COR-L47 (cell line): ENCODE results near the gene ABCC11.
"Not testable (repeated sequence)": the region's sequence is repeated elsewhere in the genome, so short reads cannot be mapped to it uniquely, and the experiment has no call there.

ENCODE experiments used
- DNase-seq: peaks from one replicate; lab custom pipeline; 2025; lab: John Stamatoyannopoulos, UW

ABCC11 gene

GRCh38 chr16:48201515-48202201 lies 45.7 kb downstream of the ABCC11 start:
- DNase-seq, result no peak

DNA sequence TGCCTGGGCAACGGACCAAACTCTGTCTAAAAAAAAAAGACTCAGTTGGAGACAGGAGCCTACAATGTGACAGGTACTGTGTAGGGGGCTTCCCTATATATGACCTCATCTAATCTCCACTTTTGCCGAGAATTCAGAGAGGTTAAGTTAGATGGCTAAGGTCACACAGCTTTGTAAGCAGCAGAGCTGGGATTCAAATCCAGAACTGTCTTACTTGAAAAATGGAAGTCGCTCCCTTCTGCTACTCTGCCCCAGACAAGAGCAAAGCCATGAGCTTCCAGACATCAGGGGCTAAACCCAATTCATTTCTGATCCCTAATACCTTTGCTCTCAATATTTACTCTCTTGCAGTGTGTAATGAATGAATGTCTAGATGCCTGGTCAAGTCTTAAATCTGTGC lies 50.0 kb downstream of the ABCC11 start:
- no peak for DNase-seq

- DNase-seq, result peak; percentile 76
Measured at GRCh38 chr16:48194828-48195556, 52.3 kb downstream of the ABCC11 start.

DNA sequence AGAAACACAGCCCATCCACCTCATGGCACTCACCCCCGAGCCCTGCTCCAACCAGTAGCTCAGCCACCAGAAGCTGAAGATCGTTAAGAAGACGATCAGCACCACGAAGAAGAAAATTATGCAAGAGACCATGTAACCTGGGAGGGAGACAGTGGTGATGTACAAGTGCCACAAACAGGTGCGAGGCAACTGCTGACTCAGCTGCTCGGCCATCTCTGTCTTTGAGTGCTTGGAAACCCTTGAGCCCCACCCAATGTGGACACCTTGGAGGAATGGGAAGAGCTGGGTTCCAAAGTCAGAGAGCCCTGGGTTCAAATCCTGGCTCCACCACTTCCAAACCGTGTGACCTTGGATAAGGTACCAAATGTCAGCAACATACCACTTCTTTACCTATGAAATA lies 53.5 kb downstream of the ABCC11 start:
- DNase-seq, result no peak

GRCh38 chr16:48188449-48189102 lies 58.8 kb downstream of the ABCC11 start:
- DNase-seq, result no peak

DNA sequence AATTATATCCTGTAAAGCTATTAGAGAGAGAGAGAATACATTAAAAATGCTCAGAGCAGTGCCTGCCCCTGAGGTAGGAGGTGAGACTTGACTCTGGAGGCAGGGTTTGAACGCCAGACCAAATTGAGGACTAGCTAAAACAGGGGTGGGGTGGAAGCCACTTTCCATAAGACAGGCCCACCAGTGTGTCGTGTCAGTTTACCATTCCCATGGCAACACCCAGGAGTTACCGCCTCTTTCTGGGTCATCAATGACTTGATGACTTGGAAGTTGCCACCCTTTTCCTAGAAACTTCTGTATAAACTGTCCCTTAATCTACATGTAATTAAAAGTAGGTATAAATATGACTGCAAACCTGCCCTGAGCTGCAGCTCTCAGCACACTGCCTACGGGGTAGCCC lies 59.6 kb downstream of the ABCC11 start:
- no peak for DNase-seq

GRCh38 chr16:48184681-48185080 lies 62.7 kb downstream of the ABCC11 start:
- no peak for DNase-seq

DNA sequence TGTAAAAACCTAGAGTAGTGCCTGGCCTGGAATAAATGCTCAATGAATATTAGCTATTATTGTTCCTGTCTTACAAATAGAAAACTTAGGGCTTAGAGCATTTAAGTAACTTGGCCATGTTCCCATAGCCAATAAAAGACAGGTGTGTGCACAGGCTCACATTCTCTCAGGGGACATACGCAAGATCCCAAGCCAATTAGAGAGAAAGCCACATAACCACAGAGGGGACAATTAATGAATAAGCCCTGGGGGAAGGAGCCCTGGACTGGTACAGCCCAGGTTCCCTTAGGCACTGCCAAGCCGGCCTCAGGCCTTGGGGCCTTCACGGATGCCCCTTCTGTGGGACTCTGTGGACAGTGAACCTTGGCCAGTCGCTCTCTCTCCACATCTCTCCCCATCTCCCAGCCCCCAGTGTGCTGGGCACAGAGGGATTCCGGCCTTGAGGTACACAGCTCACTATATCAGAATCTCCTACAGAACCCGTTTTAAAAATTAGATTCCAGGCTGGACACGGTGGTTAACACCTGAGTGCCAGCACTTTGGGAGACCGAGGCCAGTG lies 64.3 kb downstream of the ABCC11 start:
- no peak for DNase-seq

DNA sequence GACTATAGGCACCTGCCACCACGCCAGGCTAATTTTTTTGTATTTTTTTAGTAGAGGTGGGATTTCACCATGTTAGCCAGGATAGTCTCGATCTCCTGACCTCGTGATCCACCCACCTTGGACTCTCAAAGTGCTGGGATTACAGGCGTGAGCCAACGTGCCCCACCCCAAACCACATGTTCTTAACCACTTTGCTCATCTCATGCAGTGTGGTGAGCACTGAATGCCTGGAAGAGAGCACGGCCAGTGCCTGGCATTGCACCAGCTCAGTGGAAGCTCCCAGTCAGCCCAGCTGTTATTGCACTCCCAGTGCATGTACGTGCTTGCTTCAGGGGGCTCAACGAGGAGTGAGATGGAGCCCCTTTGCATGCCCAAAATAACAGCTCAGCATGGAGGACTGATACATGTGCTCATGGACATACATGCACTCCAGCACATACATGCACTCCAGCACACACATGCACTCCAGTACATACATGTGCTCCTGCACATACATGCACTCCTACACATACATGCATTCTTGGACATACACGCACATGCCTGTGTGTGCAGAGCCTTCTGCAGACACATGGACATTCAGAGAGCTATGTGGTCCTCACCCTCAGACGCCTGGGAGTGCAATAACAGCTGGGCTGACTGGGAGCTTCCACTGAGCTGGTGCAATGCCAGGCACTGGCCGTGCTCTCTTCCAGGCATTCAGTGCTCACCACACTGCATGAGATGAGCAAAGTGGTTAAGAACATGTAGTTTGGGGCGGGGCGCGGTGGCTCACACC lies 65.4 kb downstream of the ABCC11 start:
- DNase-seq, result not testable (repeated sequence)

- DNase-seq, result no peak
Measured at GRCh38 chr16:48180868-48181480, 66.4 kb downstream of the ABCC11 start.

- DNase-seq, result no peak
Measured at GRCh38 chr16:48176635-48177408, 70.5 kb downstream of the ABCC11 start.

GRCh38 chr16:48173889-48174288 lies 73.5 kb downstream of the ABCC11 start:
- DNase-seq, result no peak

DNA sequence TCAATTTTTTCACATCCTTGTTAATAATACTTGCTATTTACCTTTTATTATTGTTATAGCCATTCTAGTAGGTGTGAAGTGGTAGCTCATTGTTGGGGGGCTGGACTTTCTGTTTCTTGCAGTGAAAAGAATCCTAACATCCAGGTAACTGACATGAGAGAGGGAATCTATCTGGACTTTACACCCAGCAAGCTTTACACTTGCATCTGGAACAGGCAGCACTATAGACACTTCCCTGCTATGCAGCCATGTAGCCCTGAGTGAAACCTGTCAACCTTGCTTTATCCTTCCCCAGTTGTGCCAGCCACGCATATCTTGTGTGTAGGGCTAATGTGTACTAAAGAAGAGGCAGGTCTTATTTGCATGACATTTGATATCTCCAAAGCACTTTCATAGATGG lies 74.7 kb downstream of the ABCC11 start:
- DNase-seq, result no peak

DNA sequence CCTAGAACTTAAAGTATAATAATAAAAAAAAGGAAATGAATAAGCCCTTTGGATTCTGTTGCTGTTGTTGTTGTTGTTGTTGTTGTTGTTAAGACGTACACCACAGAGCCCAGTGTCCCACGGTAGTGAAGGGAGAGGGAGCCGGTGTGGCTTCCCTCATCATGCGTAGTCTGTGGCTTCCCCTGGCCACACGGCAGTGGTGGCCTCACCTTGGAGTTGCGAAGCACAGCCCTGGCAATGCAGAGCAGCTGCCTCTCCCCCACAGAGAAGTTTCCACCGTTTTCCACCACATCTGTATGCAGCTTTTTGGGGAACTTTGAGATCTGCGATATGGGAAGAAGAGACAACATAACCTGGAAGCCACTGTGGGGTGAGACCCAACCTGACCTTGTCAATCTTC lies 77.4 kb downstream of the ABCC11 start:
- no peak for DNase-seq

GRCh38 chr16:48168075-48168474 lies 79.3 kb downstream of the ABCC11 start:
- DNase-seq, result no peak

- DNase-seq, result not testable (repeated sequence)
Measured at GRCh38 chr16:48166617-48167016, 80.7 kb downstream of the ABCC11 start.

GRCh38 chr16:48165961-48166578 lies 81.3 kb downstream of the ABCC11 start:
- no peak for DNase-seq

GRCh38 chr16:48164907-48165715 lies 82.2 kb downstream of the ABCC11 start:
- DNase-seq, result peak; percentile 28

GRCh38 chr16:48162839-48163410 lies 84.4 kb downstream of the ABCC11 start:
- no peak for DNase-seq
